Astrocyte (in vitro differentiated cells and primary cell): ENCODE measurements around the gene UBQLNL.

Experiments used
- CTCF ChIP-seq: IDR thresholded peaks from 2 replicates; pipeline ENCODE4 v1.5.1; 2011; ENCODE audit warnings: low read depth, mild to moderate bottlenecking, inconsistent platforms, low read length, moderate library complexity; ENCODE audit not compliant: insufficient read depth
- EZH2 ChIP-seq: IDR thresholded peaks from 2 replicates; pipeline ENCODE4 v1.6.1; 2012; ENCODE audit warnings: mild to moderate bottlenecking, low read length, inconsistent platforms; ENCODE audit not compliant: insufficient read depth

GRCh38 chr11:5546457-5546856 lies 30.0 kb upstream of the UBQLNL start:
- TF ChIP-seq CTCF (no peak), EZH2 (no peak)
